ENCODE data around the gene GAA. TPM values are rescaled to one million over a fixed set of nuclear protein-coding genes. Genes with fewer than 3 reads are reported as not detected.
A peak's percentile ranks its signal among the peaks of the same experiment; 100 is the strongest.

Gene GAA
- polyA plus RNA-seq, 1 experiment: 5.7 TPM

- no peak overlapping the region for H3K4me3 ChIP-seq (ENCODE audit: low read depth, low read length)
- TF ChIP-seq, protein P1, sequence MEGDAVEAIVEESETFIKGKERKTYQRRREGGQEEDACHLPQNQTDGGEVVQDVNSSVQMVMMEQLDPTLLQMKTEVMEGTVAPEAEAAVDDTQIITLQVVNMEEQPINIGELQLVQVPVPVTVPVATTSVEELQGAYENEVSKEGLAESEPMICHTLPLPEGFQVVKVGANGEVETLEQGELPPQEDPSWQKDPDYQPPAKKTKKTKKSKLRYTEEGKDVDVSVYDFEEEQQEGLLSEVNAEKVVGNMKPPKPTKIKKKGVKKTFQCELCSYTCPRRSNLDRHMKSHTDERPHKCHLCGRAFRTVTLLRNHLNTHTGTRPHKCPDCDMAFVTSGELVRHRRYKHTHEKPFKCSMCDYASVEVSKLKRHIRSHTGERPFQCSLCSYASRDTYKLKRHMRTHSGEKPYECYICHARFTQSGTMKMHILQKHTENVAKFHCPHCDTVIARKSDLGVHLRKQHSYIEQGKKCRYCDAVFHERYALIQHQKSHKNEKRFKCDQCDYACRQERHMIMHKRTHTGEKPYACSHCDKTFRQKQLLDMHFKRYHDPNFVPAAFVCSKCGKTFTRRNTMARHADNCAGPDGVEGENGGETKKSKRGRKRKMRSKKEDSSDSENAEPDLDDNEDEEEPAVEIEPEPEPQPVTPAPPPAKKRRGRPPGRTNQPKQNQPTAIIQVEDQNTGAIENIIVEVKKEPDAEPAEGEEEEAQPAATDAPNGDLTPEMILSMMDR (IDR thresholded peaks at IDR 0.05; ENCODE audit: insufficient read depth, low read depth, low read length): no peak
- DNase-seq (ENCODE audit: low read depth): no peak
- ChIA-PET POLR2A (interaction anchor here (0.6 kb wide), 2 partner anchors 11 to 13 kb away, joined by 3 to 6 read pairs; no protein-coding TSS in a partner anchor), CTCF (interaction anchor here (1.1 to 1.6 kb wide), 4 partner anchors 27 to 138 kb away, joined by 3 to 7 read pairs (median 4); partner anchors contain the start of gene GAA)
- peaks cover 22% of the 10 kb centered on the region for H3K36me3 ChIP-seq (ENCODE audit: control insufficient read depth, insufficient read depth, low read length)
- H3K27me3 ChIP-seq (ENCODE audit: control insufficient read depth, insufficient read depth, low read length): no peaks in the 10 kb centered on the region
These were observed 41.5 kb downstream of the GAA start for GRCh38 chr17:80142929-80143328.

GRCh38 chr17:80145076-80146075 is 44.0 kb downstream of the GAA start:
- TF ChIP-seq, protein P1 (IDR thresholded peaks at IDR 0.05; ENCODE audit: insufficient read depth, low read depth, low read length): no peak
- ChIA-PET POLR2A (interaction anchor here (0.5 kb wide), 1 partner anchor 24 kb away, joined by 3 read pairs; no protein-coding TSS in a partner anchor), CTCF (interaction anchor here (0.7 to 3.0 kb wide), 6 partner anchors 44 to 157 kb away, joined by 3 to 18 read pairs (median 4); partner anchors contain the start of gene GAA)
- Histone ChIP-seq H3K27me3 (ENCODE audit: control insufficient read depth, insufficient read depth, low read length) (no peaks in the 10 kb centered on the region), H3K36me3 (ENCODE audit: control insufficient read depth, insufficient read depth, low read length) (peaks cover 10% of the 10 kb centered on the region), H3K4me3 (ENCODE audit: low read depth, low read length) (peak overlapping the region; percentile 68)
- no peak for DNase-seq (ENCODE audit: low read depth)

- DNase-seq (ENCODE audit: low read depth): no peak
- POLR2A ChIA-PET: no interaction called here
These were observed 45.0 kb downstream of the GAA start for GRCh38 chr17:80146121-80147034.

DNA sequence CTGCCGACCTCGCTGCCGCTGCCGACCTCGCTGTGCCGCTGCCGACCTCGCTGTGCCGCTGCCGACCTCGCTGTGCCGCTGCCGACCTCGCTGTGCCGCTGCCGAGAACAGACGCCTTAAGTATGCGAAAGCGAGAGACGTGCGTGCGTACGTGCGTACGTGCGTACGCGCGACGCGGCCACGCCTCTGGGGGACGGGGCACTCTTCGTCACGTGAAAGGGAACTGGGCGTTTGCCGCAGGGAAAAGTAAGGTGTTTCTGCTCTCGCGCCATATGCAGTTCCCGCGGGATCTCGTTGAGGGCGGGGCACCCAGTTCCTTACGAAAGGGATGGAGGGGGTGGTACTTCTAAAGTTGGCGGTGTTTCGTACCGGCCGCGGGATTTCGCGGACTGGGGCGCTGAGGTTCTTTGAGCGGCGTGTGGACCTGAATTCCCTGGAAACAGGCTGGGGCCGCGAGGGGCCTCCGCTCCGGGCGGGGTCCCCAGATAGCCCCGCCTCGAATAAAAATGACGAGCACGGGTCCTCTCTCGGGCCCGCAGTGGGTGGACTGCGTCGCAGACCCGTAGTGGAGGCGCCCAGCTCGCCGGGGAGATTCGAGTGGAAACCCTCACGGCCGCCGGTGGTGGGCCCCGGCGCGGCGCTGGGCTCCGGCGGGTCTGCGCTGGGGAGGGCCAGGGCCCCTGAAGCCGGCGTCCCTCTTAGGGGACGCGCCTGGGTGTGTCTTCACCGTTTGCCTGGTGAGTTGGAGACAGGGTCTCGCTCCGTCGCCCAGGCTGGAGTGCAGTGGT is 45.8 kb downstream of the GAA start, which contains the start of gene EIF4A3:
Gene EIF4A3, minus strand, starts transcription at position 94 of the 788 bp plus-strand sequence. CDS start 167 bp downstream, outside the sequence.
- peak; percentile 98 for DNase-seq (ENCODE audit: low read depth)
- Histone ChIP-seq H3K36me3 (ENCODE audit: control insufficient read depth, insufficient read depth, low read length) (peaks cover 10% of the 10 kb centered on the region), H3K4me3 (ENCODE audit: low read depth, low read length) (peak within 1 kb of the TSS; percentile 68), H3K27me3 (ENCODE audit: control insufficient read depth, insufficient read depth, low read length) (no peaks in the 10 kb centered on the region)
- CTCF ChIA-PET: interaction anchor here (1.0 to 3.0 kb wide), 4 partner anchors 46 to 115 kb away, joined by 3 to 18 read pairs (median 4); partner anchors contain the start of gene GAA
- TF ChIP-seq, protein P1 (IDR thresholded peaks at IDR 0.05; ENCODE audit: insufficient read depth, low read depth, low read length): 0 out of 2 replicates have a peak, but pooled peaks have one; percentile 1
- POLR2A ChIA-PET: no interaction called here

More at GRCh38 chr17:80146121-80147034, 45.0 kb downstream of the GAA start:
- Histone ChIP-seq H3K36me3 (ENCODE audit: control insufficient read depth, insufficient read depth, low read length) (peaks cover 10% of the 10 kb centered on the region), H3K4me3 (ENCODE audit: low read depth, low read length) (peak overlapping the region; percentile 68), H3K27me3 (ENCODE audit: control insufficient read depth, insufficient read depth, low read length) (no peaks in the 10 kb centered on the region)
- TF ChIP-seq, protein P1 (IDR thresholded peaks at IDR 0.05; ENCODE audit: insufficient read depth, low read depth, low read length): 0 out of 2 replicates have a peak, but pooled peaks have one; percentile 6
- CTCF ChIA-PET: interaction anchor here (0.7 to 3.0 kb wide), 6 partner anchors 45 to 158 kb away, joined by 3 to 18 read pairs (median 4); partner anchors contain the start of gene GAA
